Activated naive CD8-positive, alpha-beta T cell treated with anti-CD3 and anti-CD28 coated beads, Interleukin-2, amount 10 ng/mL, durations not matched to agents 7 days and 5 days (primary cell): ENCODE results near the gene HOXA10. TPM values are rescaled to one million over a fixed set of nuclear protein-coding genes. Genes with fewer than 3 reads are reported as not detected.

Experiments used
- ATAC-seq: fragments of 150-1000 bp; cut with Tn5 transposase; one replicate; pipeline ENCODE4 v1.10.0; 2021; ENCODE audit warnings: low read depth, moderate library complexity
- POLR2A ChIA-PET: fragments of 350-600 bp; sonication (Branson Sonifier 250); formaldehyde crosslinking; loops from one replicate; lab custom pipeline; 2021; ENCODE audit warnings: antibody characterized with exemption; lab: Charles Lee
- DNase-seq: peaks from one replicate; pipeline ENCODE4 v3.0.0; 2021
- H3K27ac Mint-ChIP-seq: one replicate; pipeline ENCODE4 v1.8.0; 2022; ENCODE audit warnings: mild to moderate bottlenecking, mixed read lengths
- H3K27me3 Mint-ChIP-seq: one replicate; pipeline ENCODE4 v1.8.0; 2022; ENCODE audit warnings: mild to moderate bottlenecking, moderate library complexity, mixed read lengths
- H3K36me3 Mint-ChIP-seq: one replicate; pipeline ENCODE4 v1.8.0; 2021; ENCODE audit warnings: mild to moderate bottlenecking, mixed read lengths
- H3K4me1 Mint-ChIP-seq: one replicate; pipeline ENCODE4 v1.8.0; 2021; ENCODE audit warnings: mixed read lengths
- H3K4me3 Mint-ChIP-seq: one replicate; pipeline ENCODE4 v1.8.0; 2022; ENCODE audit warnings: mild to moderate bottlenecking, moderate library complexity, mixed read lengths
- H3K9me3 Mint-ChIP-seq: one replicate; pipeline ENCODE4 v1.8.0; 2021; ENCODE audit warnings: mixed read lengths
- total RNA-seq, 2 experiments: library from RNA; stranded (reverse); gene quantifications; one replicate each; pipeline ENCODE4 v1.2.3, GENCODE V29; 2021

The HOXA10 gene
- total RNA-seq, 2 experiments from 2014 or later = not detected

- H3K36me3 Mint-ChIP-seq = peaks cover 5% of the 10 kb centered on the region
- ATAC-seq (no peak), DNase-seq (peak; percentile 39)
- H3K4me3 Mint-ChIP-seq = no peak overlapping the region
- peaks cover 80% of the 10 kb centered on the region for H3K27me3 Mint-ChIP-seq
- H3K4me1 Mint-ChIP-seq = peaks cover 14% of the 10 kb centered on the region
- H3K27ac Mint-ChIP-seq = peak overlapping the region; percentile 60
- POLR2A ChIA-PET = no interaction called here
- no peaks in the 10 kb centered on the region for H3K9me3 Mint-ChIP-seq
Observed at GRCh38 chr7:27168265-27168947, 5.7 kb downstream of the HOXA10 start.

DNA sequence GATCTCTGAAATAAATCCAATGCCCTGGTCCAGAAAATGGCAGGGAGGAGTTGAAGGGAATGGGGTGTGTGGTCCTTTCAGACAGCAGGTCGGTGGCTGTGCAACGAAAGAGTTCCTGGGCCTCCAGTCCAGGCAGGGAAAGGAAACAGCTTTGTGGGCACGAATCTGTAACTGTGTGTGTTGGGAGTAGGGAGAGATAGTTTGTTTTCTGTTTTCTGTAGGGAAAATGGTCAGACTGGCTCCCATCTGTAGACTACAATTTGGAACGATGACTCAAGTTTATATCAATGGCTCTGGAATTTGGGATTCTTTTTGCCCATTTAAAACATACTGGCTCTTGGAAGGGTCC lies 6.2 kb downstream of the HOXA10 start:
- Mint-ChIP-seq H3K36me3 (peaks cover 5% of the 10 kb centered on the region), H3K9me3 (no peaks in the 10 kb centered on the region), H3K4me3 (no peak overlapping the region), H3K4me1 (peaks cover 14% of the 10 kb centered on the region), H3K27ac (no peak overlapping the region), H3K27me3 (peaks cover 86% of the 10 kb centered on the region)
- ATAC-seq (no peak), DNase-seq (peak; percentile 9)
- POLR2A ChIA-PET = no interaction called here

GRCh38 chr7:27166531-27167505 lies 7.3 kb downstream of the HOXA10 start:
- Mint-ChIP-seq H3K9me3 (no peaks in the 10 kb centered on the region), H3K36me3 (peaks cover 5% of the 10 kb centered on the region), H3K27me3 (peaks cover 88% of the 10 kb centered on the region), H3K27ac (peak overlapping the region; percentile 76), H3K4me3 (peak overlapping the region; percentile 25), H3K4me1 (peaks cover 9% of the 10 kb centered on the region)
- DNase-seq (peak; percentile 43), ATAC-seq (no peak)
- POLR2A ChIA-PET = interaction anchor here (0.6 kb wide), 1 partner anchor 16 kb away, joined by 3 read pairs; no protein-coding TSS in a partner anchor

- DNase-seq (no peak), ATAC-seq (no peak)
- peaks cover 5% of the 10 kb centered on the region for H3K36me3 Mint-ChIP-seq
- H3K4me1 Mint-ChIP-seq = peaks cover 7% of the 10 kb centered on the region
- POLR2A ChIA-PET = interaction anchor here (0.6 kb wide), 1 partner anchor 15 kb away, joined by 3 read pairs; no protein-coding TSS in a partner anchor
- peak overlapping the region; percentile 56 for H3K4me3 Mint-ChIP-seq
- H3K27ac Mint-ChIP-seq = peak overlapping the region; percentile 83
- H3K27me3 Mint-ChIP-seq = peaks cover 84% of the 10 kb centered on the region
- no peaks in the 10 kb centered on the region for H3K9me3 Mint-ChIP-seq
Observed at GRCh38 chr7:27165996-27166530, 8.1 kb downstream of the HOXA10 start.

- Mint-ChIP-seq H3K4me3 (peak within 1 kb of the TSS; percentile 56), H3K27me3 (peaks cover 80% of the 10 kb centered on the region), H3K27ac (peak within 1 kb of the TSS; percentile 83), H3K9me3 (no peaks in the 10 kb centered on the region), H3K36me3 (peaks cover 5% of the 10 kb centered on the region), H3K4me1 (peaks cover 9% of the 10 kb centered on the region)
- DNase-seq (peak; percentile 39), ATAC-seq (no peak)
- POLR2A ChIA-PET = no interaction called here
Observed at GRCh38 chr7:27165089-27165995, 8.8 kb downstream of the HOXA10 start, which contains the start of gene HOXA9. TSS of gene HOXA9 (minus strand) at chr7:27165537. CDS start at chr7:27165457, 80 bp downstream.

DNA sequence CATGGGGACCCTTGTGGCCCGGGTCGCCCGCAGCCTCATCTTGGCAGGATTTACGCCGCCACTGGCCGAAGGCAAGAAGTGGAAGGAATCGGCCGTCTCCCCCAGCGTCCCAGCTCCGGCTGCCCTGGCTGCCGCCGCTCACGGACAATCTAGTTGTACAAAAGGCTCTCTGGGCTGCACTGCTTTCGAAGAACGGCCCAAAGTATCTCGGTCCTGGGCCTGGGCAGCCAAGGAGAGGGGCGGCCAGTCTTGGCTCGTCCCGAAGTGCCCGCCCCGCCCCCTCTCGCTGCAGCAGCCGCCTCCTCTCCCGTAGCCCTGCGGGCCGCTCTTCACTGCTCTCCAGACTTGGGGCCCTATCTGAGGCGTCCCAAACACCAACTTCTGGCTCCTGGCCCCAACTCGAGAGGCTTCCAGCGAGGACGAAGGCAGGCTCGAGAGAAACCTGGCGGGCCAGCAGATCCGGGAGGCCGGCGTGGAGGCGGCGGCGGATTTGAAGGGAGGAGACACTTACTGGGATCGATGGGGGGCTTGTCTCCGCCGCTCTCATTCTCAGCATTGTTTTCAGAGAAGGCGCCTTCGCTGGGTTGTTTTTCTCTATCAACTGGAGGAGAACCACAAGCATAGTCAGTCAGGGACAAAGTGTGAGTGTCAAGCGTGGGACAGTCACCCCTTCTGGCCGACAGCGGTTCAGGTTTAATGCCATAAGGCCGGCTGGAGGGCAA lies 9.6 kb downstream of the HOXA10 start:
- ATAC-seq (no peak), DNase-seq (no peak)
- no peaks in the 10 kb centered on the region for H3K9me3 Mint-ChIP-seq
- peaks cover 84% of the 10 kb centered on the region for H3K27me3 Mint-ChIP-seq
- H3K4me1 Mint-ChIP-seq = peaks cover 10% of the 10 kb centered on the region
- H3K36me3 Mint-ChIP-seq = peaks cover 5% of the 10 kb centered on the region
- peak overlapping the region; percentile 54 for H3K27ac Mint-ChIP-seq
- no peak overlapping the region for H3K4me3 Mint-ChIP-seq
- POLR2A ChIA-PET = no interaction called here

- peaks cover 5% of the 10 kb centered on the region for H3K36me3 Mint-ChIP-seq
- H3K27ac Mint-ChIP-seq = peak overlapping the region; percentile 21
- DNase-seq (no peak), ATAC-seq (no peak)
- POLR2A ChIA-PET = no interaction called here
- peaks cover 86% of the 10 kb centered on the region for H3K27me3 Mint-ChIP-seq
- peaks cover 9% of the 10 kb centered on the region for H3K4me1 Mint-ChIP-seq
- H3K9me3 Mint-ChIP-seq = no peaks in the 10 kb centered on the region
- H3K4me3 Mint-ChIP-seq = no peak overlapping the region
Observed at GRCh38 chr7:27164045-27164366, 10.1 kb downstream of the HOXA10 start.

GRCh38 chr7:27163288-27164044 lies 10.7 kb downstream of the HOXA10 start:
- POLR2A ChIA-PET = no interaction called here
- peak overlapping the region; percentile 21 for H3K27ac Mint-ChIP-seq
- H3K4me3 Mint-ChIP-seq = no peak overlapping the region
- ATAC-seq (no peak), DNase-seq (no peak)
- peaks cover 85% of the 10 kb centered on the region for H3K27me3 Mint-ChIP-seq
- H3K9me3 Mint-ChIP-seq = no peaks in the 10 kb centered on the region
- H3K36me3 Mint-ChIP-seq = peaks cover 1% of the 10 kb centered on the region
- H3K4me1 Mint-ChIP-seq = peaks cover 12% of the 10 kb centered on the region

GRCh38 chr7:27162561-27163287 lies 11.4 kb downstream of the HOXA10 start:
- Mint-ChIP-seq H3K36me3 (peaks cover 1% of the 10 kb centered on the region), H3K27ac (no peak overlapping the region), H3K27me3 (peaks cover 85% of the 10 kb centered on the region), H3K4me3 (no peak overlapping the region), H3K4me1 (peaks cover 18% of the 10 kb centered on the region), H3K9me3 (no peaks in the 10 kb centered on the region)
- ATAC-seq (no peak), DNase-seq (no peak)
- POLR2A ChIA-PET = no interaction called here

DNA sequence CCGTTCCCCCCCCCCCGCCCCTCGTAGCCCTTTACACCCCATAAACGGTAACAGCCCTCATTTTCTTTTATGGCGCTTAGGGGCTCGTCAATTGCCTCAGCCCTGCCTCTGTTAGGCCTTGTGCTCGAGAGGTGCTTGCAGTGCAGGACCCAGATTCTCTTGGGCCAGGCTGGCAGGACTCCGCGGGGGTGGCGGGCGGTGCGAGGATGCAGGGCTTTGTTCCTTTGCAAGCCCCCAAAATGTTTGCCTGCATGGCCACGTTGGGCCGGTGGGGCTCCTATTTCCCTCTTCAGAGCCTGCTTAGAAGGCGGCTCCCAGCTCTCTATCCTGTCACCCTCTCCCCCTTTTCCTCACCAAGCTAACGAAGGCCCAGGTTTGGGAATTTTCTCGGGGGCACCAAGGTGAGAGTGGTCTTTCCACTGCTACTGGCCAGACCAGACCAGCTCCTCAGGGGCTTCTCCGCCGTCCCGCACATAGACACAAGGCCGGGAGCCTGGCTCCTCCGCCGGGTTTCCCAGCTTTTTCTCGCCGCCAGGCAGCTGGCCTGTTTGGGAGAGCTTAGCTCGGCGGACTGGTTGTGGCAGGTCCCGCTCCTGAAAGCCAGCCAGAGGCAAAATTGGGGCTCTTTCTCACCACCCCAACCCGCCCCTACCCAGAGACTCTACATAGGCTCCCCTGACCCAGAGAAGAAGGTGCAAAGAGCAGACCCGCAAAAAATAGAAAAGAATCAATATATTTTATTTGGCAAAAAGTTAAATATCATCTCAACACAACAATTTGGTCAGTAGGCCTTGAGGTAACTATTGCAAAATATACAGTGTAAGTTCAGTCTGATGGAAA lies 12.2 kb downstream of the HOXA10 start:
- Mint-ChIP-seq H3K9me3 (no peaks in the 10 kb centered on the region), H3K36me3 (no peaks in the 10 kb centered on the region), H3K27ac (no peak overlapping the region), H3K4me3 (no peak overlapping the region), H3K27me3 (peaks cover 85% of the 10 kb centered on the region), H3K4me1 (peaks cover 18% of the 10 kb centered on the region)
- POLR2A ChIA-PET = no interaction called here
- DNase-seq (no peak), ATAC-seq (no peak)
